GM12892 (cell line): Measurements from ENCODE around the gene CRPPA.
"Not testable (repeated sequence)": the region's sequence is repeated elsewhere in the genome, so short reads cannot be mapped to it uniquely, and the experiment has no call there.

Experiments
- DNase-seq: peaks from one replicate; pipeline ENCODE4 v3.0.0; 2011; ENCODE audit not compliant: insufficient read length
- FAIRE-seq: peaks from 2 replicates; lab custom pipeline; 2011; peaks lifted over from hg19 to GRCh38; lab: Jason Lieb, UNC
- POLR2A ChIP-seq: IDR thresholded peaks from 2 replicates; pipeline ENCODE4 v1.6.1; 2011; ENCODE audit warnings: low read depth, low read length, control low read depth
- POLR2AphosphoS5 ChIP-seq: IDR thresholded peaks from 2 replicates; pipeline ENCODE4 v1.6.1; 2011; ENCODE audit warnings: low read depth, low read length, control low read depth
- TAF1 ChIP-seq: IDR thresholded peaks from 2 replicates; pipeline ENCODE4 v1.6.1; 2011; ENCODE audit warnings: low read depth, mild to moderate bottlenecking, control low read depth, low read length, borderline replicate concordance

CRPPA gene

GRCh38 chr7:16446508-16446907 lies 25.2 kb upstream of the CRPPA start:
- FAIRE-seq = no peak
- no peak for DNase-seq
- TF ChIP-seq POLR2AphosphoS5 = no peak
- no peak for TF ChIP-seq POLR2A

- not testable (repeated sequence) for FAIRE-seq, DNase-seq
These were observed 22.5 kb upstream of the CRPPA start for GRCh38 chr7:16443871-16444270.

GRCh38 chr7:16438988-16439387 lies 17.6 kb upstream of the CRPPA start:
- no peak for DNase-seq
- no peak for FAIRE-seq
- TF ChIP-seq TAF1 = no peak
- TF ChIP-seq POLR2AphosphoS5 = no peak
- TF ChIP-seq POLR2A = no peak

GRCh38 chr7:16436306-16436705 lies 15.0 kb upstream of the CRPPA start:
- FAIRE-seq (no peak), DNase-seq (no peak)
- TF ChIP-seq POLR2A (no peak), TAF1 (no peak), POLR2AphosphoS5 (no peak)

- DNase-seq (no peak), FAIRE-seq (no peak)
- TF ChIP-seq TAF1 = no peak
These were observed 12.3 kb upstream of the CRPPA start for GRCh38 chr7:16433568-16434122.

GRCh38 chr7:16432425-16432731 lies 11.0 kb upstream of the CRPPA start:
- FAIRE-seq (no peak), DNase-seq (no peak)
- TF ChIP-seq TAF1 (no peak), POLR2A (no peak), POLR2AphosphoS5 (no peak)

- DNase-seq = no peak
- TF ChIP-seq POLR2A (no peak), TAF1 (no peak), POLR2AphosphoS5 (no peak)
- FAIRE-seq = no peak
These were observed 10.5 kb upstream of the CRPPA start for GRCh38 chr7:16431646-16432424.

GRCh38 chr7:16430133-16430532 lies 8.8 kb upstream of the CRPPA start:
- no peak for FAIRE-seq
- TF ChIP-seq POLR2A (no peak), TAF1 (no peak), POLR2AphosphoS5 (no peak)
- no peak for DNase-seq

- FAIRE-seq = no peak
- TF ChIP-seq POLR2A (no peak), POLR2AphosphoS5 (no peak), TAF1 (no peak)
- DNase-seq = no peak
These were observed 7.3 kb upstream of the CRPPA start for GRCh38 chr7:16428672-16429071.

- DNase-seq (no peak), FAIRE-seq (no peak)
- TF ChIP-seq POLR2AphosphoS5 = no peak
- no peak for TF ChIP-seq POLR2A
- TF ChIP-seq TAF1 = no peak
These were observed 6.8 kb upstream of the CRPPA start for GRCh38 chr7:16428182-16428581.

- DNase-seq = no peak
- TF ChIP-seq POLR2A = no peak
- TF ChIP-seq POLR2AphosphoS5 = no peak
- TF ChIP-seq TAF1 = no peak
- FAIRE-seq = no peak
These were observed 2.4 kb upstream of the CRPPA start for GRCh38 chr7:16423761-16424160.

- FAIRE-seq (no peak), DNase-seq (no peak)
- TF ChIP-seq POLR2A (no peak), TAF1 (no peak), POLR2AphosphoS5 (no peak)
These were observed 1.6 kb upstream of the CRPPA start for GRCh38 chr7:16422917-16423316.

GRCh38 chr7:16422103-16422435 lies 731 bp upstream of the CRPPA start:
- TF ChIP-seq POLR2AphosphoS5 = no peak
- no peak for TF ChIP-seq TAF1
- TF ChIP-seq POLR2A = no peak
- FAIRE-seq = no peak
- no peak for DNase-seq
